Right lobe of liver (tissue), 4 donors: Measurements from ENCODE around the gene EDA.

Source experiments
- POLR2A ChIP-seq: fragments of 450-650 bp; IDR thresholded peaks from one replicate; pipeline ENCODE4 v1.6.1; 2017; ENCODE audit warnings: antibody characterized with exemption, mild to moderate bottlenecking
- TF ChIP-seq, protein P1 (sequence below), 4 donors: fragments of 200-600 bp in 3 of 4; fragments of 450-650 bp in 1 of 4; IDR thresholded peaks; one replicate each; pipeline versions ENCODE4 v1.5.1 to v1.8.0; 2016 to 2022; ENCODE audit warnings: antibody characterized with exemption in 4 of 4, mild to moderate bottlenecking in 2 of 4
- donor health status: DM: no; HTN: no; CAD: no.
- donor health status: DM: no; HTN: no; CAD: no.
- donor health status: DM: no; HTN: yes; CAD: no.

DNA sequence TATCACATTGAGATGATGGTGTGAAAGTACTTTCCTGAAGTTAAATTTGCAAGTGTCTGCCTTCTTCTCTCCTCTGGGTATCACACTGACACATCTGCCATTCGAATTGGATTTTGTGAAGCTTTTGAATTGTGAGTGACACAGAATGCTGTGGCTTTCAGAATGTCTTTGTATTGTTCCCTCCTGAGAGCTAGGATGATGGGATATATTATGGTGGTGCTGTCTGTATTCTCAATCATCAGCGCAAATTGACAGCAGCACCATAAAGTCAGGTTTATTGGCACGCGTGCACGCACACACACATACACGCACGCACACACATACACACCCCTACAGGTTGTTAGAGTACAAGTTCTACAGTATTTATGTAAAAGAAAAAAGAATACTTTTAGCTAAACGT, 290.5 kb downstream of the EDA start:
- no peak for TF ChIP-seq POLR2A
- TF ChIP-seq, protein P1, sequence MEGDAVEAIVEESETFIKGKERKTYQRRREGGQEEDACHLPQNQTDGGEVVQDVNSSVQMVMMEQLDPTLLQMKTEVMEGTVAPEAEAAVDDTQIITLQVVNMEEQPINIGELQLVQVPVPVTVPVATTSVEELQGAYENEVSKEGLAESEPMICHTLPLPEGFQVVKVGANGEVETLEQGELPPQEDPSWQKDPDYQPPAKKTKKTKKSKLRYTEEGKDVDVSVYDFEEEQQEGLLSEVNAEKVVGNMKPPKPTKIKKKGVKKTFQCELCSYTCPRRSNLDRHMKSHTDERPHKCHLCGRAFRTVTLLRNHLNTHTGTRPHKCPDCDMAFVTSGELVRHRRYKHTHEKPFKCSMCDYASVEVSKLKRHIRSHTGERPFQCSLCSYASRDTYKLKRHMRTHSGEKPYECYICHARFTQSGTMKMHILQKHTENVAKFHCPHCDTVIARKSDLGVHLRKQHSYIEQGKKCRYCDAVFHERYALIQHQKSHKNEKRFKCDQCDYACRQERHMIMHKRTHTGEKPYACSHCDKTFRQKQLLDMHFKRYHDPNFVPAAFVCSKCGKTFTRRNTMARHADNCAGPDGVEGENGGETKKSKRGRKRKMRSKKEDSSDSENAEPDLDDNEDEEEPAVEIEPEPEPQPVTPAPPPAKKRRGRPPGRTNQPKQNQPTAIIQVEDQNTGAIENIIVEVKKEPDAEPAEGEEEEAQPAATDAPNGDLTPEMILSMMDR (IDR thresholded peaks at IDR 0.05): no peak
